GM19099 (cell line): ENCODE measurements around the gene HOXD13.

ENCODE experiments used
- POLR2A ChIP-seq: IDR thresholded peaks from 3 replicates; pipeline ENCODE4 v1.6.1; 2011; ENCODE audit warnings: low read depth; ENCODE audit not compliant: insufficient read length; ENCODE audit errors: extremely low read depth

HOXD13 gene

GRCh38 chr2:176078541-176079284, 13.8 kb upstream of the HOXD13 start:
- no peak for TF ChIP-seq POLR2A

GRCh38 chr2:176079285-176079830, 13.2 kb upstream of the HOXD13 start:
- TF ChIP-seq POLR2A: no peak

DNA sequence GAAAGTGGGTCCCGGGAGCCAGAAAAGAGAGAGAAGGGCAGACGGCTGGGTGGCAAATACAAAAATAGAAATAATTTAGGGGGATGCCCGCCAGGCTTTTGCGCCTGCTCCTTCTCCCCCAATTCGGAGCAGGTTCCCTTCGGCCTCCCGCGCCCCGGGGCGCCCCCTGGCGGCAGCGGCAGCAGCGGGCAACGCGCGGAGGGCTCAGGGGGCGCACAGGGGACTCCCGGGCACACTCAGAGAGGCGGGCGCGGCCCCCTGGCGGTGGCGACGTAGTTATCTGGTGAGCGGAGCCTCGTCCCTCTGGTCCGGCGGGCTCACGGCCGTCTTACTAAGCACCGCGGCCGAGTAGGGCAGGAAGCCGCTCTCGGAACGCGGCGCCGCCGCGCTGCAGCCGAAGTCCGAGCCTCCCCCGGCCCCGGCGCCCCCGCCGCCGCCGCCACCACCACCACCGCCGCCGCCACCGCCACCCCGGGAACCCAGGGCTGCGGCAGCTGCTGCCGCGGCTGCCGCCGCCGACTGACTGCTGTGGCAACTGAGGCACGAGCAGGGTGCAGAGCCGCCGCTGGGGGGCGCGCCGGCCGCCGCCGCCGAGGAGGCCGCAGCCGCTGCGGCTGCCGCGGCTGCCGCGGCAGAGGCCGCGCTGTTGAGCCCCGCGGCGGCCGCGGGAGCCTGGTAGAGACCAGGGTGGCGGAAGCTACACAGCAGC, 12.5 kb upstream of the HOXD13 start:
- TF ChIP-seq POLR2A: no peak

GRCh38 chr2:176080540-176081375, 11.8 kb upstream of the HOXD13 start:
- TF ChIP-seq POLR2A: no peak

DNA sequence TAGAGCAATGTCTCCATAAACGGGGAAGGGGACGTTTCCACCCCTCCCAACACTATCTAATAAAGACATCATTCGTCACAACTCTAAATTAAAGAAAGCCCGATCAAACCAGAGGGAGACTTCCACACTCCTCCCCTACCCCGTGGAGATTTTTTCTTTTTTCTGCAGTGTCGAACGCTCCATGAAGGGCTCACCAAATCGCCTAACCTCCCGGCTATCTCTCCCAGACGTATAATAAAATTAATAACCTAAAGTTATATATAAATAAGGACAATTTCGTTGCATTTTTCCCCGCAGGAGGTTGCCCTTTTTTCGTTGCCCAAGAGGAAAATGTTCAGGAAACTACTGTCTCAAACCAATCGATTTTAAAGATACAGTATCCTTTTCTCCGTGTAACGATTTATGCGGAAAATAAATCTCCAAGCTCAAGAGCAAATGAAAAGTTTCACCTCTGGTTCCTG, 11.1 kb upstream of the HOXD13 start:
- TF ChIP-seq POLR2A: no peak

GRCh38 chr2:176081837-176082524, 10.5 kb upstream of the HOXD13 start:
- TF ChIP-seq POLR2A: no peak

DNA sequence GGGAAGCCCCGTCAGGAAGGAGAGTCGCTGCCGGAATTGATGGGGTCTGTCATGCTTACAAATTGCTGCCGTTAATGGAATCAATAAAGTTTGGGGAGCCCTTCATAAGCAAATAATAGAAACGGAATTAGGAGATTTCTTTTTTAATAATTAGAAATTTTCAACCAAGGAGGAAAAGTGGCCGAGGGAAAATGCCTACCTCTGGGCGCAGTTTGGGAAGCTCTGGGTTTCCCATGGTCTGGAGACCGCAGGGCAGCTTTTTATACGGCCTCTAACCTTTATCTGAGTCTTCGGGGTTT, 10.0 kb upstream of the HOXD13 start:
- no peak for TF ChIP-seq POLR2A

DNA sequence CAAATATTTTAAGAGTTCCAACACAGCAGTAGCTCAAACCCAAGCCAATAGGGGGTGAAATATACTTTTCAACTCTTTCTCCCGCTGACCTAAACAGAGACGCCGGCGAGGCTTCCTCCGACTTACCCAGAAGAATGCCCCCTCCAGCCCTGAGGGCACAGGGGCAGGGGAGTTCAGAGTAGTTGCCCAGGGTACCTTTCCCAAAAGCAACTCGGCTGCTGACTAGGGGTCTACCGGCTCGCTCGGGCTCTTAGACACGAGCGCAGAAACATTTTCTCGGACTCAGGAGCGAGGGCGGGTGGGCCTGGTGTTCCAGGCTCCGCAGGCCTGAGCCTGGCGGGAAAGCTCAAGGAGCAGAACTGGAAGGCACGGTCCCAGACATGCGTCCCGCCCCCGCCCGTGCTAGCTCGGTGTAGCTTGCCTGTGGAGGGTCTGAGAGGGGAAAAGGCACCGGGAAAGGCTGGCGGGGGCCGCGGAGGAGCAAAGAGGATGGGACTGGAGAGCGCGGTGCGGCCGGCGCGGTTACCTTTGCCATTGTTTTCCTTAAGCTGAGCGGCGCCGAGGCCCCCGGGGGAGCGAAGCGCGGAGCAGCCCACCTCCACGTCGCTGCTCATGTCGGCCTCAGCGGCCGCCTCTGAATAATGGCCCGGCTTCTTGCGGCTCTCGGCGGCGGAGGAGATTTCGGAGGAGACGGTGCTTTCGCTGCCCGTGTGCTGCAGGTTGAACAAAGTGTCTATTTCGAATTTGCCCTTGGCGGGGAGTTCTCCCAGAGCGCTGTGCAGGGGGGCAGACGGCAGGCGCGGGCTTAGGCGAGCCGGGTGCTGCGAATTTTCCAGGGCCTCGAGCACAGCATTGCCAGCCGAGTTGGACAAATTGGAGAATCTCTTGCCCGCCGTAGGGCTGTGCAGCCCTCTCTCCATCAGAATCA, 9.4 kb upstream of the HOXD13 start:
- TF ChIP-seq POLR2A: no peak

DNA sequence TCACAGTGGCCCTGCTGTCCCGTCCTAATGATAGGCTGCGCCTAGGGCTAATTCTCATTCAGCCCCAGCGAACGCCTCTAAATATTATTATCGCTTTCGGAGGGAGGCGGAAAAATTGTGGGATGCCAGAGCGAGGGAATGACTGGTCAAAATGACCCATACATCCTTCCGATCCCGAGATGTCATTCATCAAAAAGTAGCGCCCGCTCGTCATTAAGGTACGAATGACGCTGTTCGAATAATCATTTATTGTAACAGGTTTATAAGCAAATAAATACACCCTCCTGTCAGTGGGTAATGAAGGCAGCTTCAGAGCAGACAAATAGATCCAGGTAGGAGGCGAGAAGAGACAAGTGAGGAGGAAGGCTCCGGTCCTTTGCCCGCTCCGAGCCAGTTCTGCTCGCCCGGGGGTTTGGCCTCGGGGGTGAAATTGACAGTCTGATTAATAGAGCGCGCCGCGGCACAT, 8.7 kb upstream of the HOXD13 start, which contains the start of gene EVX2:
EVX2 (minus strand) TSS at position 167 of the 466 bp plus-strand sequence. CDS start 186 bp downstream, outside the sequence.
- no peak for TF ChIP-seq POLR2A

GRCh38 chr2:176084611-176085119, 7.9 kb upstream of the HOXD13 start:
- no peak for TF ChIP-seq POLR2A

DNA sequence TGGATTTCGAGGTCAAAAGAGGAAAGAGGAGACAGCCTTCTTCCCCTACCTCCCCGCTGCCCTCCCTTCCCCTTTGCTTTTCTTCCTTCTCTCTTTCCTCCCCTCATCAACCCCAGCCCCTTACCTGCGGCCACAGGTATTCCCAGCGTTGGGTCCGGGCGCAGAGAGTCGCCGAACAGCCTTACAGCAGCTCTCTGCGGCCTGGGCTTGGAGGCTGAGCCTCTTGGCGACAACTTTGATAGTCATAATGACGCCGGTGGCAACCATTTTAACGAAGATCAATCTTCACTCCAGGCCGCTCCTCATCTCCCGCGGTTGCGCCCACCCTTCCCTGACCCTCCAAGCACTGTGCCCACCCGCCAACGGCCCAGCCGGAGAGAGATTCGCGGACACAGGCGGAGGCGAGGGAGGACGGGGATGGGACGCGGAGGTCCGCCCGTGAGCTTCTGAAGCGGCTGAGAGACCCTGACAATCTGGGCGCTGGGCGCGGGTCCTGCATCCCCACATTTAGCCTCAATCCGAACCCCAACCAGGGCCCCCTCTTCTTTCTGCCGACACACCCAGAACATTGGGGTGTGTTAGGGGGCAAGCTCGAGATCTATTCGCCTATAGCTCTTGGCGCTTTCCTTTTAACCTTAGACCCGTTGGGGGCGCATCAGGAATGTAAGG, 7.3 kb upstream of the HOXD13 start:
- no peak for TF ChIP-seq POLR2A

- no peak for TF ChIP-seq POLR2A
Measured at GRCh38 chr2:176085861-176086771, 6.4 kb upstream of the HOXD13 start.
